Thymus (tissue), 11 donors: ENCODE results near the gene FMNL2. TPM values are rescaled to one million over a fixed set of nuclear protein-coding genes. Genes with fewer than 3 reads are reported as not detected.

Source experiments
- DNase-seq, 9 donors: peaks; one replicate each; pipeline ENCODE4 v3.0.0-alpha.2; 2013; ENCODE audit warnings: low spot score in 9 of 9, low read depth in 6 of 9, missing footprints in 1 of 9
- H3K27ac ChIP-seq, 2 donors: one replicate each; pipeline ENCODE4 v1.5.1; 2013; ENCODE audit warnings: control low read depth in 1 of 2, low read depth in 1 of 2, low read length in 1 of 2, mild to moderate bottlenecking in 1 of 2, moderate library complexity in 1 of 2
- H3K27me3 ChIP-seq, 2 donors: one replicate each; pipeline ENCODE4 v1.5.1; 2013; ENCODE audit warnings: low read length in 1 of 2; ENCODE audit not compliant: control insufficient read depth in 2 of 2, insufficient read depth in 1 of 2
- H3K36me3 ChIP-seq, 2 donors: one replicate each; pipeline ENCODE4 v1.5.1; 2013; ENCODE audit warnings: low read length in 1 of 2, mild to moderate bottlenecking in 1 of 2, moderate library complexity in 1 of 2; ENCODE audit not compliant: control insufficient read depth in 2 of 2, insufficient read depth in 2 of 2
- H3K4me1 ChIP-seq, 2 donors: one replicate each; pipeline ENCODE4 v1.5.1; 2013; ENCODE audit warnings: low read length in 2 of 2; ENCODE audit not compliant: control insufficient read depth in 2 of 2, insufficient read depth in 2 of 2
- H3K4me3 ChIP-seq, 2 donors: one replicate each; pipeline ENCODE4 v1.5.1; 2013; ENCODE audit warnings: low read length in 2 of 2, control low read depth in 1 of 2, mild to moderate bottlenecking in 1 of 2
- H3K9me3 ChIP-seq, 2 donors: one replicate each; pipeline ENCODE4 v1.5.1; 2013; ENCODE audit warnings: low read length in 1 of 2, mild to moderate bottlenecking in 1 of 2; ENCODE audit not compliant: control insufficient read depth in 2 of 2, insufficient read depth in 1 of 2
- WGBS: extraction: QIAGEN DNeasy Blood & Tissue Kit; methylation state at CpG from one replicate; pipeline ENCODE4 v1.1.7; 2013; 5-methylcytosine and 5-hydroxymethylcytosine counted together
- polyA plus RNA-seq: library from polyadenylated mRNA; stranded (reverse); fragments of 200-250 nt; gene quantifications from one replicate; pipeline ENCODE4 v1.2.3, GENCODE V29; 2013
- total RNA-seq: library from RNA; stranded (reverse); fragments of 120-200 nt; gene quantifications from one replicate; pipeline ENCODE4 v1.2.4, GENCODE V29; 2013
- donor health status: healthy.

FMNL2 gene
- total and polyA plus RNA-seq, 2 donors, result 18.9 to 61.3 TPM

- 94% methylated on average over 6 of the region's 6 CpGs for WGBS
- no peaks in the 10 kb centered on the region for H3K36me3 ChIP-seq
- H3K4me3 ChIP-seq, result no peak overlapping the region
- no peaks in the 10 kb centered on the region for H3K27me3 ChIP-seq
- H3K27ac ChIP-seq, result no peak overlapping the region
- H3K4me1 ChIP-seq, result no peaks in the 10 kb centered on the region
- no peaks in the 10 kb centered on the region for H3K9me3 ChIP-seq
- DNase-seq, result no peak
Observed at GRCh38 chr2:152460567-152460966, 125.6 kb downstream of the FMNL2 start.

- 95% methylated on average over 3 of the region's 3 CpGs for WGBS
- no peaks in the 10 kb centered on the region for H3K9me3 ChIP-seq
- no peaks in the 10 kb centered on the region for H3K27me3 ChIP-seq
- DNase-seq, result no peak
- H3K27ac ChIP-seq, result no peak overlapping the region
- H3K36me3 ChIP-seq, result no peaks in the 10 kb centered on the region
- no peak overlapping the region for H3K4me3 ChIP-seq
- no peaks in the 10 kb centered on the region for H3K4me1 ChIP-seq
Observed at GRCh38 chr2:152462120-152462519, 127.1 kb downstream of the FMNL2 start.

GRCh38 chr2:152462779-152463178 is 127.8 kb downstream of the FMNL2 start:
- Histone ChIP-seq H3K4me3 (no peak overlapping the region), H3K36me3 (no peaks in the 10 kb centered on the region), H3K4me1 (no peaks in the 10 kb centered on the region), H3K27ac (no peak overlapping the region), H3K9me3 (no peaks in the 10 kb centered on the region), H3K27me3 (no peaks in the 10 kb centered on the region)
- DNase-seq, result no peak
- 94% methylated on average over 5 of the region's 5 CpGs for WGBS

- Histone ChIP-seq H3K36me3 (no peaks in the 10 kb centered on the region), H3K27ac (no peak overlapping the region), H3K4me1 (no peaks in the 10 kb centered on the region), H3K4me3 (no peak overlapping the region), H3K27me3 (no peaks in the 10 kb centered on the region), H3K9me3 (no peaks in the 10 kb centered on the region)
- WGBS, result 93% methylated on average over 7 of the region's 7 CpGs
- DNase-seq, result no peak
Observed at GRCh38 chr2:152464851-152465470, 130.0 kb downstream of the FMNL2 start.

- H3K36me3 ChIP-seq, result no peaks in the 10 kb centered on the region
- WGBS, result 90% methylated on average over 3 of the region's 3 CpGs
- no peak overlapping the region for H3K4me3 ChIP-seq
- DNase-seq, result no peak
- no peaks in the 10 kb centered on the region for H3K27me3 ChIP-seq
- H3K4me1 ChIP-seq, result no peaks in the 10 kb centered on the region
- H3K27ac ChIP-seq, result no peak overlapping the region
- no peaks in the 10 kb centered on the region for H3K9me3 ChIP-seq
Observed at GRCh38 chr2:152465541-152465940, 130.6 kb downstream of the FMNL2 start.

- Histone ChIP-seq H3K27ac (no peak overlapping the region), H3K4me1 (no peaks in the 10 kb centered on the region), H3K9me3 (no peaks in the 10 kb centered on the region), H3K27me3 (no peaks in the 10 kb centered on the region), H3K36me3 (no peaks in the 10 kb centered on the region), H3K4me3 (no peak overlapping the region)
- no peak for DNase-seq
- 79% methylated on average over 6 of the region's 6 CpGs for WGBS
Observed at GRCh38 chr2:152466041-152466440, 131.1 kb downstream of the FMNL2 start.

- H3K36me3 ChIP-seq, result no peaks in the 10 kb centered on the region
- H3K4me1 ChIP-seq, result no peaks in the 10 kb centered on the region
- peak in 1 of 9 donors; percentile 18 for DNase-seq
- 69% methylated on average over 10 of the region's 10 CpGs for WGBS
- H3K27me3 ChIP-seq, result no peaks in the 10 kb centered on the region
- H3K27ac ChIP-seq, result peak overlapping the region; percentile 4 to 36
- no peak overlapping the region for H3K4me3 ChIP-seq
- H3K9me3 ChIP-seq, result no peaks in the 10 kb centered on the region
Observed at GRCh38 chr2:152466980-152467676, 132.2 kb downstream of the FMNL2 start.

- Histone ChIP-seq H3K27me3 (no peaks in the 10 kb centered on the region), H3K27ac (no peak overlapping the region), H3K4me1 (no peaks in the 10 kb centered on the region), H3K4me3 (no peak overlapping the region), H3K36me3 (no peaks in the 10 kb centered on the region), H3K9me3 (no peaks in the 10 kb centered on the region)
- WGBS, result 81% methylated on average over 4 of the region's 4 CpGs
- DNase-seq, result no peak
Observed at GRCh38 chr2:152467677-152468410, 132.9 kb downstream of the FMNL2 start.
